Measurements from ENCODE around the gene FERD3L. TPM values are rescaled to one million over a fixed set of nuclear protein-coding genes. Genes with fewer than 3 reads are reported as not detected.

The FERD3L gene, protein sequence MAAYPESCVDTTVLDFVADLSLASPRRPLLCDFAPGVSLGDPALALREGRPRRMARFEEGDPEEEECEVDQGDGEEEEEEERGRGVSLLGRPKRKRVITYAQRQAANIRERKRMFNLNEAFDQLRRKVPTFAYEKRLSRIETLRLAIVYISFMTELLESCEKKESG
- total RNA-seq = not detected in 2 replicates

DNA sequence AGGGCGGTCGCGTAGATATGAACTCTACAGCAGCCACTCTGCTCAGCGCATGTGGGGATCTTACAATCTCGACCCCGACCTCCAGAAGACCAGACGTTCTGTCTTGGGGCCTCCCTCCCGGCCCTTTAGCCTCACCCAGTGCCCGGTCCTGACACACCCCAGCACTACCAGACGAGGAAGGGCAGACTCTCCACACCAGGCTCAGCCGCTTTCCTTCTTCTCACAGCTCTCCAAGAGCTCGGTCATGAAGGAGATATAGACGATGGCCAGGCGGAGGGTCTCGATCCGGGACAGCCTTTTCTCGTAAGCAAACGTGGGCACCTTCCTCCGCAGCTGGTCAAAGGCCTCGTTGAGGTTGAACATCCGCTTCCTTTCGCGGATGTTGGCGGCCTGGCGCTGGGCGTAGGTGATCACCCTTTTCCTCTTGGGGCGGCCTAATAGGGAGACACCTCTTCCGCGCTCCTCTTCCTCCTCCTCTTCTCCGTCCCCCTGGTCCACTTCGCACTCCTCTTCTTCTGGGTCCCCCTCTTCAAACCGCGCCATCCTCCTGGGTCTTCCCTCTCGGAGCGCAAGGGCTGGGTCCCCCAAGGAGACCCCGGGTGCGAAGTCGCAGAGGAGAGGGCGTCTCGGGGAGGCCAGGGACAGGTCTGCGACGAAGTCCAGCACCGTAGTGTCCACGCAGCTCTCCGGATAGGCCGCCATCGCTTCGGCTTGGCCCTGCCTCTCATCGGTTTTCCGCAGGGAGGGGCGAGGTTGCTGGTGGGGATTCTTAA, at the start of gene FERD3L:
TSS of gene FERD3L (minus strand) at position 761 of the 773 bp plus-strand sequence. CDS start at position 702, 59 bp downstream.

DNA sequence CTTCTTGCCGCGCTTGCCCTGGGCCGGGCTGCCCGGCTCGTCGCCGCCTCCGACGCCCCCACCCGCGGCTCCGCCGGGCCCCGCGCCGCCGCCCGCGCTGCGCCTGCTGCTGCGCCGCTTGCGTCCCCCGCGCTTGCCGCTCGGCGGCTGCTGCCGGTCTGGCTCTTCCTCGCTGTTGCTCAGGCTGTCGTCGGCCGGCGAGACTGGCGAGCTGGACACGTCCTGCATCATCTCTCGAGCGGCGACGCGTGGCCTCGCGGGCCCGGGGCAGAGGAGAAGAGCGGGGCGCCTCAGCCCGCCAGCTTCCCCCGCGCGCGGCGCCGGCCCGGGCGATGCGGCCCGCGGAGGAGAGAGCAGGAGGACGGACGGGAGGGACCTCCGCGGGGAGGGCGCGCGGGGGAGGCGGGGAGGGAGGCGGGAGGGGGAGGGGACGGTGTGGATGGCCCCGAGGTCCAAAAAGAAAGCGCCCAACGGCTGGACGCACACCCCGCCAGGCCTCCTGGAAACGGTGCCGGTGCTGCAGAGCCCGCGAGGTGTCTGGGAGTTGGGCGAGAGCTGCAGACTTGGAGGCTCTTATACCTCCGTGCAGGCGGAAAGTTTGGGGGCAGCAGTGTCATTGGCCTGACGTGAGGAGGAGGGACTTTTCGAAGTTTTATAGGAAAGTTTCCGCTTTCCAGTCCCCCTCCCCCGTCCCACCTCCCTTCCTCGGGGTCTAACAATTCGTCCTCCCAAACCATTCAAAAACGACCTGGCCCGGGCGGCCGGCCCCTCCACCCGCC, 27.9 kb downstream of the FERD3L start, which contains the start of gene TWIST1:
TSS of gene TWIST1 (minus strand) at position 546 of the 779 bp plus-strand sequence. CDS start at position 231, 315 bp downstream.

Other genes with a start within 250 kb of the FERD3L start
- gene TWIST1, start 27.8 kb downstream of the FERD3L start, total RNA-seq = 2.6 and 5.3 TPM in 2 replicates

Data from airway epithelial cell (primary cell).